ENCODE results near the gene FAM180A.

The FAM180A gene

GRCh38 chr7:135761751-135762488 lies 13.3 kb upstream of the FAM180A start:
- no peak for TF ChIP-seq GATA3 (IDR thresholded peaks at IDR 0.05; ENCODE audit: low read depth, low read length)
- no peak for TF ChIP-seq GATA2 (IDR thresholded peaks at IDR 0.05; ENCODE audit: low read depth, low read length)

DNA sequence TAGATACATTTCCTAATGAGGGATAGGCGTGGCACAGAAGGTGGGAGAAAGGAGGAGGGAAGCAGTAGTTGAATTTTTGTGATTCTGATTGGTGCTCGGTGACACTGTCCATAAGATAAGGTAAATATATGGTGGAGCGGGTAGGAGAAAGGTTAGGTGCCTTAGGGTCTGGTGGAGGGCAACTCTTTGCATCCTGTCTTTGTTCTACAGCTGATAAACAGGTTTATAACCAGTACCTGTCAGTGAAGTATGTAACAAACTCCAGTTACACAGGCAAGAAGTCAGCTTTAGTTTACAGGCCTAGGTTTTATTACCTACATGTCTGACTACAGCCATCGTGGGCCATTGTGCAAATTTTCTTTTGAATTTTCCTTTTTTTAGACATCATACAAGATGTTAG lies 10.9 kb upstream of the FAM180A start:
- no peak for TF ChIP-seq GATA3 (IDR thresholded peaks at IDR 0.05; ENCODE audit: low read depth, low read length)

DNA sequence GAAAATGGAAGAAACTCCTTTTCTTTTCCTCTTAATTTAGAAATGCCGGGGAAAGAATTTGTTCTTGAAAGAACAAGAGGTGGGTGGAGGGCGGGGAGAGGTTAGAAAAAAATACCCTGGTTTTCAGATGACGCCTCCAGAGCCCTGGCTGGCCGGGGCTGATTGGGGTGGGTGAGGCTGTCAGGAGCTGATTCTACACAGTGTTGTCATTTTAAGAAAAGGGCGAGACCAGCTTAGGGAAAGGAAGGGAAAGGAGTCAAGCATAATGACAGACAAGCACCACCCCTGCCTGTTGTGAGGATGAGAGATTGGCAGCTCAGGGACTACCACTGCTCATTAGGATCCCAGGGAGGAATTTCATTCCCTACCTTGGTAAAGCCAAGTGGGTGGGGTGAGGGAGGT lies 9.9 kb upstream of the FAM180A start:
- no peak for TF ChIP-seq GATA2 (IDR thresholded peaks at IDR 0.05; ENCODE audit: low read depth, low read length)
- no peak for TF ChIP-seq GATA3 (IDR thresholded peaks at IDR 0.05; ENCODE audit: low read depth, low read length)

GRCh38 chr7:135757719-135758411 lies 9.3 kb upstream of the FAM180A start:
- TF ChIP-seq GATA3 (IDR thresholded peaks at IDR 0.05; ENCODE audit: low read depth, low read length) (no peak), GATA2 (IDR thresholded peaks at IDR 0.05; ENCODE audit: low read depth, low read length) (no peak)

DNA sequence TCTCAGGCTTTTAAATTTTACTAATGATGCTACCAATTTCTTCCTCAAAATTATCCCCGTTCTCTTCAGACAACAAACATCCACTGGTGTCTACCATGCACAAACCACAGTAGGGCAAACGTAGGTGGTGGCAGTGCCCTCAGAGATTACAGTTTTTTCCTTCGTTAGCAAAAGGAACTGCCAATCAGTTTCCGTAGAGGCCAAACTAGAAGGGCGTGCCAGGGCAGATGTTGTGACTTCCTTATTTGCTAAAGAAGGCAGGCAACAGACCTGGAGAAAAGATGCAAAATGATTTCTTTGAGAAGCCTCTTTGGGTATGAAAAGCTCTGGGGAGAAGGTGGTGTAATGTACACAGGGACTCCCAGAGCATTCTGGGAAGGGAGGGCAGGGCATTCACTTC lies 7.6 kb upstream of the FAM180A start:
- TF ChIP-seq GATA3 (IDR thresholded peaks at IDR 0.05; ENCODE audit: low read depth, low read length), result no peak
- no peak for TF ChIP-seq GATA2 (IDR thresholded peaks at IDR 0.05; ENCODE audit: low read depth, low read length)

GRCh38 chr7:135755351-135755753 lies 6.7 kb upstream of the FAM180A start:
- no peak for TF ChIP-seq GATA3 (IDR thresholded peaks at IDR 0.05; ENCODE audit: low read depth, low read length)
- no peak for TF ChIP-seq GATA2 (IDR thresholded peaks at IDR 0.05; ENCODE audit: low read depth, low read length)

- no peak for TF ChIP-seq GATA2 (IDR thresholded peaks at IDR 0.05; ENCODE audit: low read depth, low read length)
- TF ChIP-seq GATA3 (IDR thresholded peaks at IDR 0.05; ENCODE audit: low read depth, low read length), result no peak
Measured at GRCh38 chr7:135753616-135754413, 5.2 kb upstream of the FAM180A start.

GRCh38 chr7:135747366-135747765 lies 1.2 kb downstream of the FAM180A start:
- TF ChIP-seq GATA3 (IDR thresholded peaks at IDR 0.05; ENCODE audit: low read depth, low read length) (no peak), GATA2 (IDR thresholded peaks at IDR 0.05; ENCODE audit: low read depth, low read length) (no peak)

DNA sequence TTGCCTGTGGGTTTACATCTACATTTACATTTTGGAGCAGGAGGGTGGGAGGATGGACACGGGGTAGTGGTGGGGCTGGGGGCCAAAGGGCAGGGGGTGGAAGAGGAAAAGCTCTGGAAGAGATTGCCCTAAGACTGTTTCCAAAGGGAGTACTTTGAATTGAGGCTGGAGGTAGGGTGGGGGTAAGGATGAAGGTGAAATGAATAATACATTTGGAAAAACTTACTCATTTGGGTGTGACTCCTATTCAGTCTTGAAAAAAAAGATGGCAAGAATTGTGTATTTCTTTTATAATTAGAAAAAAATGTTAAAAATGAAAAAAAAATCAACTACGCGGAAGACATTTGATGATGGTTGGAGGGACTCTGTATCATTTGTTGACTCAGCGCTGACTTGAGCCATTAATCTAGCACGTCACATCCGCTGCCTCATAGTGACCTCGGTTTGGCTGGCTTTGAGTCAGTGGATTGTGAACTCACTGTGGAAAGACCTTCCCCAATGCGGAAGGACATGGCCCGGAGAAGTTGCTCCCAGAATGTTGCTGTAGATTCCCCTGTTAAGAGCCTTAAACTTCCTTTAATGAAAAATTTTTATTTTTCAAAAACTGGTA lies 2.8 kb downstream of the FAM180A start:
- TF ChIP-seq GATA3 (IDR thresholded peaks at IDR 0.05; ENCODE audit: low read depth, low read length) (no peak), GATA2 (IDR thresholded peaks at IDR 0.05; ENCODE audit: low read depth, low read length) (no peak)

- TF ChIP-seq GATA3 (IDR thresholded peaks at IDR 0.05; ENCODE audit: low read depth, low read length) (no peak), GATA2 (IDR thresholded peaks at IDR 0.05; ENCODE audit: low read depth, low read length) (no peak)
Measured at GRCh38 chr7:135744938-135745702, 3.5 kb downstream of the FAM180A start.

DNA sequence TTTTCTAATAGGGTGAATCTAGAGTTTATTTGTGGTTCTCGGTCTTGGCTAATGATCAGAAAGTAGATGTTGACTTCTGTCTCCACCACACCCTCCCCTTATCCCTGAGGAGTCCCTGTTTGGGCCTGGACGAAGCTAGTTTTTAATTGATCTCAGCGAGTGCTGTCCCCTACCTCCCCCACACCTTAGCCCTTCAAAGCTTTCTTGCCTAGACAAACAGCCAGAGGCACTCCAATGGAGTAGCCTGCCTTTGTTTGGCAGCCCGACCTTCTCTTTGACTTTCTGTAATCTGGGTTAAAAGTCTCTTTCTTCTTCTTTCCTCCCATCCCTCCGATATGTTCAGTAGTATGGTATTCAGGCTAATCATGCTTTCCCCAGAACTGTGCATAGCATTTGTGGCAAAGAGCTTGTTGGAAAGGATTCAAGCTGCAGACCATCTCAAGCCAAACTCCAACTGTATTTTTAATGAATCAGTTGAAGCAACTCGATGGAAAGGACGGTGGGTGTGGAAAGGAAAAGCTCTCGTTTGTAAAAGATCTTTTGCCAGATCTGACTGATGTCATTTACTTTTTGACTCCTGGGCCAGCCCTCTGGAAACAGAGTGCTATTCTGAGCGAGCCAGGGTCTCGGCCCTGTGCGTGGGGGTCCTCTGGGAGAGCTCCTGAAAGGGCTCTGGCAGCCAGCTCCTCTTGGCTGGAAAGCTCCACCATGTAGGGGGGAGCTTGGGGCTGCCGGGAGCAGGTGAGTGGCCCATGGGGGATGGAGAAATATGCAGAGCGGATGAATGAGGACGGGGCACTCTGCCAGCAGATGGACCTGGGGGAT lies 4.5 kb downstream of the FAM180A start:
- no peak for TF ChIP-seq GATA2 (IDR thresholded peaks at IDR 0.05; ENCODE audit: low read depth, low read length)
- no peak for TF ChIP-seq GATA3 (IDR thresholded peaks at IDR 0.05; ENCODE audit: low read depth, low read length)

DNA sequence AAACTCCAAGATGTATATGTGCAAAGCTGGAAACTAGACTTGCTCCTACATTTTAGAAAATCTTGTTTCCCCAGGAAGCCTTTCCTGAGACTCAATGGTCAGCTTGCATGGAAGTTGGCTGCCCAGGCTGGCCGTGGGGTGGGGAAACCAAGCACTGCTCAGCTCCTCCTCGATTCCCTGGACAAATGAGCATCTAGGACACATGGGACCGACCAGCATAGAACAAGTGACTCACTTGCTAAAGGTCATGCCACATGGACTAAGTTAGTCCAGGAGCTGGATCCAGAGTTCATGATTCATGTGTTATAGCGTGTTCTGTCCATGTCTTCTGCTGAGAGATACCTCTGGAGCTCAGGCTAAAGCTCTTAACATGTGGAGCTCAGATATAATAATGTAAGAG lies 6.2 kb downstream of the FAM180A start:
- TF ChIP-seq GATA2 (IDR thresholded peaks at IDR 0.05; ENCODE audit: low read depth, low read length) (no peak), GATA3 (IDR thresholded peaks at IDR 0.05; ENCODE audit: low read depth, low read length) (no peak)

DNA sequence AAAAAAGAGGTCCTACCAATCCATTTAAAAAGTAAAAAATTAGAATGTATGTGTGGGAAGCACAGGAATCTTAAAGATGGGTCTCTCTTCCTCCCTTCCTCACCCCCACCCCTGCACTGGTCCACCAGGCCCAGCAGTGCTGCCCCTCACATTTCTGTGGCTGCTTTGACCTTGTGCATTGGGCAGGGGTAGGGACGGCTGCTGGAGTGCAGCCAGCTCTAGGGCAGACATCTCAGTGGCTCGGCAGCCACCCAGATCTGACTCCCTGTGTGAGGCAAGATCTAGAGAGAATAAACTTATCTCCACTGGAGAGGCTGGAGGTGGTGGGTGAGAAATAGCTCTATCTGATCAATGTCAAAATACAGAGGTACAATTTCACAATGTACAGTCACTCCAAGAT lies 6.7 kb downstream of the FAM180A start:
- TF ChIP-seq GATA2 (IDR thresholded peaks at IDR 0.05; ENCODE audit: low read depth, low read length), result peak; percentile 9; the same call in 1 of the 2 replicates
- no peak for TF ChIP-seq GATA3 (IDR thresholded peaks at IDR 0.05; ENCODE audit: low read depth, low read length)

All from SH-SY5Y (cell line).